ENCODE measurements around the gene PLPPR1.
"Not testable (repeated sequence)": the region's sequence is repeated elsewhere in the genome, so short reads cannot be mapped to it uniquely, and the experiment has no call there.

PLPPR1 gene

DNA sequence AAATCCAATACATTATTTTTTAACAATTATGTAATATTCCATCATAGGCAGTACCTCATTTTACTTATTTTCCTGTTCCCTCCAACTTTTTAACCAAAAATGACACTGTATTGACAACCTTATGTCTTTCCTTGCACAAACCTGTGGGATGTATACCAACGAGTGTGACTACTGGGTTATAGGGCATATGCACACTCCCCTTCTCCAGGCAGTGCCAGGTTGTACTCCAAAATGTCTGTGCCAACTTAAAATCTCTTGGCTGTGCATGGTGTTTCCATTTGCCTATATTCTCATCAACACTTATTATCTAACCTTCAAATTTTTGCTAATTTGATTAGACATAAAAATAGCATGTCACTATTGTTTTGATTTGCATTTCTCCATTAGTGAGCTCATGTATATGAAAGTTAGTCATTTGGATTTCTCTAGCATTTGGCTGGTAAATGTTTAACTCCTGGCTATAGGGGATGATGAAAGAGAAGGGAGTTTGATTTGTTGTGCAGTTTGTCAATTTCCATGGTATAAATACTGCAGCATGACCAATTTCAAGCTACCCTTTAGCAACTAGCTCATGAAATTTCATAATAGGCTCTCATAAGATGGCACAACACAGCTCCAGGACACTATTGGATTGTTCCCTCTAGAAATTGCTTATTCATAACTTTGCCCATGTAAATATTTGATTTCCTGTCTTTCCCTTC lies 226.4 kb downstream of the PLPPR1 start:
- H3K9me3 ChIP-seq (ENCODE audit: low read length) = no peaks in the 10 kb centered on the region
- H3K36me3 ChIP-seq (ENCODE audit: insufficient read depth, low read length) = no peaks in the 10 kb centered on the region
- no peak overlapping the region for H3K4me3 ChIP-seq (ENCODE audit: low read length)
- H3K27me3 ChIP-seq (ENCODE audit: insufficient read depth, low read length) = no peaks in the 10 kb centered on the region
- H3K4me1 ChIP-seq (ENCODE audit: insufficient read depth, low read length) = no peaks in the 10 kb centered on the region
- H2AFZ ChIP-seq (ENCODE audit: low read depth, low read length) = no peak overlapping the region

DNA sequence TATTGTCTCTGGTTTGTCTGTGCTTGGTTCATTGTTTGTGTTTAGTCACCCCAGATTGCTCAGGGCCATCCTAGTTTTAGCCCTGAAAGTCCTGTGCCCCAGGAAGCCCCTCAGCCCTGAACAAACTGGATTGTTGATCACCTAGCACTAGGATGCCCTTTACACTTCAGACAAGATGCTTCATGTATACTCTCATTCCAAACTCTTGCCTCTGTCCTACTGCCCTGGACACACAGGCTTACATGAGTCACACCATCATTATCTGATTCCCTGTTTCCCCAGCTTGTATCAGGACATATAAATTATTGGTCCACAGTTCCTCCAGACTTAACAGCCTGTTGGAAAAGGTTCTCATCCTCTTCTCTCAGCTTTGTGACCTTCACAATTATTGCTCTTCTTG lies 236.2 kb downstream of the PLPPR1 start:
- no peaks in the 10 kb centered on the region for H3K27me3 ChIP-seq (ENCODE audit: insufficient read depth, low read length)
- no peaks in the 10 kb centered on the region for H3K36me3 ChIP-seq (ENCODE audit: insufficient read depth, low read length)
- no peak overlapping the region for H3K4me3 ChIP-seq (ENCODE audit: low read length)
- no peaks in the 10 kb centered on the region for H3K9me3 ChIP-seq (ENCODE audit: low read length)
- no peak overlapping the region for H2AFZ ChIP-seq (ENCODE audit: low read depth, low read length)
- H3K4me1 ChIP-seq (ENCODE audit: insufficient read depth, low read length) = no peaks in the 10 kb centered on the region

DNA sequence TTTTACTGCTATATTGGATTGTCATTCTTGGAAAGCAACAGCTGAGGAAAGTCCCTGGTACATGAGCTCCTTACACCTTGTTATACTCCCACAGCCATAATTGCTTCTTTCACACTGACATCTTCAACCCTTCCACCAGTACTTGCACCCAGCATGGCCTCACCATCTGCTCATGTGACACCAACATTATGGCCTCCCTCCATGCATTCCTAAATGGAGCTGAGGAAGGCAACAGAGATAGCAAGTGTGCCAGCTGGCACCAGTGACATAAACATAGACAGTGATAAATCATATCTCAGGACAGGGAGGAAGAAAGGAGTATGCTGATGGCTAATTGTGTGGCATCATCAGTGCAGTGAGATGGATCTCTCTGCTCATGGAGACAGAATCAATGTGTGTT lies 236.7 kb downstream of the PLPPR1 start:
- H2AFZ ChIP-seq (ENCODE audit: low read depth, low read length) = no peak overlapping the region
- no peaks in the 10 kb centered on the region for H3K27me3 ChIP-seq (ENCODE audit: insufficient read depth, low read length)
- H3K4me1 ChIP-seq (ENCODE audit: insufficient read depth, low read length) = no peaks in the 10 kb centered on the region
- H3K9me3 ChIP-seq (ENCODE audit: low read length) = no peaks in the 10 kb centered on the region
- no peaks in the 10 kb centered on the region for H3K36me3 ChIP-seq (ENCODE audit: insufficient read depth, low read length)
- H3K4me3 ChIP-seq (ENCODE audit: low read length) = no peak overlapping the region

DNA sequence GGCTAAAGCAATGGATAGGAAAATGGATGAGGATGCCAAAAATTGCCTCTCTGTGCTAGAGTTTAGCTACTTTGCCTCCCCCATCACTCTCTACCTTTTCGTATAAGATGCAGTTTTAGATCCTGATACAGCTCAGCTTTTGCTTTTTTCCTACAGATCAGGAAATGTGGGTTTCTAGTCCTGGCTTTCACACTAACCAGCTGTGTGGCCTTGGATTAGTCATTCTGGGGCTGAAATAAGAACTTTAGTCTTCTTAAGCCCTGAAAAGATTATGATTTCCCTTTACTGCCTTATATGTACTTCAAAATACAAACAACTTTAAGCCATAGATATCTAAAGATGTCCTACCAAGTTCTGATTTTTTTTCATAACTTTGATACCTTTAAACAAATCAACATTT lies 239.9 kb downstream of the PLPPR1 start:
- H3K9me3 ChIP-seq (ENCODE audit: low read length) = no peaks in the 10 kb centered on the region
- H2AFZ ChIP-seq (ENCODE audit: low read depth, low read length) = no peak overlapping the region
- H3K36me3 ChIP-seq (ENCODE audit: insufficient read depth, low read length) = no peaks in the 10 kb centered on the region
- H3K4me1 ChIP-seq (ENCODE audit: insufficient read depth, low read length) = no peaks in the 10 kb centered on the region
- H3K4me3 ChIP-seq (ENCODE audit: low read length) = no peak overlapping the region
- no peaks in the 10 kb centered on the region for H3K27me3 ChIP-seq (ENCODE audit: insufficient read depth, low read length)

DNA sequence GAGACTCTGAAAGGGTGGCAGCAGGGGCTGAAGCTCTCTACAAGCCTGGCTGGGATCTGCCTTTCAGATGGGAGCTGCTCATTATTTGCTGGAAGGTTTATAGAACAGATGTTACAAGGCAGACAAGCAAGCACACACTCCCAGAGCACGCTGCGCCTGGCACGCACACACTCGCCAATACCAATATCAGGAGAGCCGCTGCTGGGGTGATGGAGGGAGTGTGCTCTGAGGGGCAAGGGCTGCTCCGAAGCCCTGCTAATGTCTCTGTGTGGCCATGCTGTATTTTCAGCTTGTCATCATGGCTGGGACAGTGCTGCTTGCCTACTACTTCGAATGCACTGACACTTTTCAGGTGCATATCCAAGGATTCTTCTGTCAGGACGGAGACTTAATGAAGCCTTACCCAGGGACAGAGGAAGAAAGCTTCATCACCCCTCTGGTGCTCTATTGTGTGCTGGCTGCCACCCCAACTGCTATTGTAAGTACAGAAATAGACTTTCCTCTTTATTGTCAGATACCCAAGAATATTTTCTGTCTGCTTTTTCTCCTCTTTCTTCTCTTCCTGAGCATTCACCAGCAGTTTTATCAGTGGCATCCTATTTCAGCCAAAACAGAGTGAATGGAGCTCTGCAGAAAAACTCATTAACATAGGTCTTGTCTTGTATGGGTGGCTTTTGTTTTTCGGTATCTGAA lies 241.2 kb downstream of the PLPPR1 start:
- H3K36me3 ChIP-seq (ENCODE audit: insufficient read depth, low read length) = no peaks in the 10 kb centered on the region
- H3K27me3 ChIP-seq (ENCODE audit: insufficient read depth, low read length) = no peaks in the 10 kb centered on the region
- no peaks in the 10 kb centered on the region for H3K4me1 ChIP-seq (ENCODE audit: insufficient read depth, low read length)
- no peak overlapping the region for H2AFZ ChIP-seq (ENCODE audit: low read depth, low read length)
- H3K4me3 ChIP-seq (ENCODE audit: low read length) = no peak overlapping the region
- H3K9me3 ChIP-seq (ENCODE audit: low read length) = no peaks in the 10 kb centered on the region

DNA sequence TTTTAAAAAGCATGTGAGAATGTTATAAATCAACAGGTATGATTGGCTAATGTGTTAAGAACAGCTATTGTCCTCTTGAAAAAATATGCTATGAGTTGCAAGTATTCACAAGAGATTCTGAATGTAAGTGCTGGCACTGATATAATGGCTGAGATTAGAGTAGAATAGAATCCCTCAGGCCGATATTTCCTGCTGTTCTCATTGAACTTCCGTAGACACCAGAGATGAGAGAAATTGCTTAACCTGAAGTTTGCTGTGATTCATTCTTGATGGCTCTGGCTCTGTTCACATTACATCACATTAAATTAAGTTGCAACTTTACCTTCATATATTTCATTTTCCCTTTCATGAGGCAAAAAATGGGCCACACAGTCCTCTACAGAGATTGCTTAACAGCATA lies 241.8 kb downstream of the PLPPR1 start:
- Histone ChIP-seq H3K9me3 (ENCODE audit: low read length) (no peaks in the 10 kb centered on the region), H3K36me3 (ENCODE audit: insufficient read depth, low read length) (no peaks in the 10 kb centered on the region), H3K27me3 (ENCODE audit: insufficient read depth, low read length) (no peaks in the 10 kb centered on the region), H2AFZ (ENCODE audit: low read depth, low read length) (no peak overlapping the region), H3K4me3 (ENCODE audit: low read length) (no peak overlapping the region), H3K4me1 (ENCODE audit: insufficient read depth, low read length) (no peaks in the 10 kb centered on the region)

DNA sequence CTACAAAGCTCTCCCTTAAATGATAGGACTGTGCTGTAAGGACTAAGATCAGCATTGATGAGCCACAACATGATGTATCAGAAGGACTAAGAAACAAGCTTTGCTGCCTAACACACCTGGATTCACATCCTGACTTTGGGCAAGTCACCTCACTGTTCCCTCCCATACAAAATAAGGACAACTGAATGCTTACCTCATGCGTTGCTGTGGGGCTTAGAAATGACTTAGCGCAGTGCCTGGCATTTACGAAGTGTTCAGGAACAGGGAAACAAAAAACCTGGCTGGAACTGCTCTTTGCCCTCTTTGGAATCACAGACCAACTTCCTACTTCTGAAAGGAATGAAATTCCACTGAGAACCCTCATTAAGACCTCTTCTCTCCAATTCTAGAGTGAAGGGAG lies 242.6 kb downstream of the PLPPR1 start:
- peaks cover 3% of the 10 kb centered on the region for H3K4me1 ChIP-seq (ENCODE audit: insufficient read depth, low read length)
- no peaks in the 10 kb centered on the region for H3K9me3 ChIP-seq (ENCODE audit: low read length)
- H3K36me3 ChIP-seq (ENCODE audit: insufficient read depth, low read length) = no peaks in the 10 kb centered on the region
- no peak overlapping the region for H3K4me3 ChIP-seq (ENCODE audit: low read length)
- H3K27me3 ChIP-seq (ENCODE audit: insufficient read depth, low read length) = no peaks in the 10 kb centered on the region
- H2AFZ ChIP-seq (ENCODE audit: low read depth, low read length) = no peak overlapping the region

DNA sequence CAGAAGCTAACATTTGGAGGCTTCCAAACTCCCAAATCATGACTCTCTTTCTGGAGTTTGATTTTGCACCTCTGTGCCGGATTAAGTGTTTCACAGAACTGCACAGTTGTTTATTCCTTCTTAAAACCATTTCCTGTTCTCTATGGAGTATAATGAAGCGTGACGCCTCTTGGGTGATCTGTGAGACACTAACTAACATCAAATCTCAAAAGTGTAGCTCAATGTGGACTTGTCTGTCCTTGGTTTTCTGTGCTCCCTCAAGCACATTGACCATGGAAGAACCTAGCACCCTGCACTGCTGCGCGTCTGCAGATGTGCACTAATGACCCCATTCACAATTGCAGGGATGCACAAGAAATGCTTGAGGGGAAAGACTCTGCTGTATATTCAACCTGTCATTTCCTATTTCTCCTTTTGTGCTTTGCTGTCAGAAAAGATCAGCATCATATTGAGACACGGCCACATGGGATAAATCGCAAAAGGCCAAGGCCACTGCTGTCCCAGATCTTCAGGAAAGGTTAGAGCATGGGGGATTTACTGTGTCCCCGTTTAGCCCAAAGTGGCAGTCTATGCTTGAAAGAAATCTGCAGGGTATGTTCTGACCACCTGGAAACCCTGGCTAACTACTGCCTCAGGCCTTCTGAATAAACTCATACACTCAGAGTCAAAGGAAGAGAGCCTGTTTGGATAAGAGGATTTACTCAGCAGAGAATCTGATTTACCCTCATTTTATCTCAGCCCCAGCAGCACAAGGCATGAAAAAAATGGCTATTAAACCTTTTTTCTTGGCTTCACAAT lies 246.6 kb downstream of the PLPPR1 start:
- H3K4me1 ChIP-seq (ENCODE audit: insufficient read depth, low read length) = peaks cover 3% of the 10 kb centered on the region
- no peaks in the 10 kb centered on the region for H3K36me3 ChIP-seq (ENCODE audit: insufficient read depth, low read length)
- no peaks in the 10 kb centered on the region for H3K27me3 ChIP-seq (ENCODE audit: insufficient read depth, low read length)
- no peaks in the 10 kb centered on the region for H3K9me3 ChIP-seq (ENCODE audit: low read length)
- no peak overlapping the region for H3K4me3 ChIP-seq (ENCODE audit: low read length)
- no peak overlapping the region for H2AFZ ChIP-seq (ENCODE audit: low read depth, low read length)

DNA sequence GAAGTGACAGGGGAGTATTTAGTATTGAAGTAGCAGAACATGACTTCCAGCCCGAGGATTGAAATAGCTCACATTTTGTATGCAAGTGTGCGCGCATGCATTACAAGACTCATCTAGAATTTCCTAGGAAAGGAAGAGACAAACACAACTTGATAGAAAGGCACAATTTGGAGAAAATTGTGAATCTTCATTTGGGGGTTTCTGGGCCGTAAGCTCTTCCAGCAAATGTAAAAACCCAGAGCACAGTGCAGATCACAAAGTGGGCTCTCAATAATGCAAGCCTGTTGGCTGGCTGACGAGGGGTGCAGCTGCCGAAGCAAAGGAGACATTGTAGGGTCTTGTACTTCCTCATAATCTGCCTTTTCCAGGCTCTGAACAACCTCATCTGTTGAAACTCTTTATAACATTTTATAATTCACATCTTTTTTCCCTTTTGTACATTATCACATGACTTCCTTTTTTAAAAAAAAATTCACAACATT lies 247.3 kb downstream of the PLPPR1 start:
- Histone ChIP-seq H3K4me1 (ENCODE audit: insufficient read depth, low read length) (peaks cover 3% of the 10 kb centered on the region), H3K36me3 (ENCODE audit: insufficient read depth, low read length) (no peaks in the 10 kb centered on the region), H3K4me3 (ENCODE audit: low read length) (no peak overlapping the region), H3K9me3 (ENCODE audit: low read length) (no peaks in the 10 kb centered on the region), H2AFZ (ENCODE audit: low read depth, low read length) (no peak overlapping the region), H3K27me3 (ENCODE audit: insufficient read depth, low read length) (no peaks in the 10 kb centered on the region)

DNA sequence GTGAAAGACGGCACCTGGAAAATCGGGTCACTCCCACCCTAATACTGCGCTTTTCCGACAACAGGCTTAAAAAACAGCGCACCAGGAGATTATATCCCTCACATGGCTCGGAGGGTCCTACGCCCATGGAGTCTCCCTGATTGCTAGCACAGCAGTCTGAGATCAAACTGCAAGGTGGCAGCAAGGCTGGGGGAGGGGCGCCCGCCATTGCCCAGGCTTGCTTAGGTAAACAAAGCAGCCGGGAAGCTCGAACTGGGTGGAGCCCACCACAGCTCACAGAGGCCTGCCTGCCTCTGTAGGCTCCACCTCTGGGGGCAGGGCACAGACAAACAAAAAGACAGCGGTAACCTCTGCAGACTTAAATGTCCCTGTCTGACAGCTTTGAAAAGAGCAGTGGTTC lies 262.5 kb downstream of the PLPPR1 start:
- H3K9me3 ChIP-seq (ENCODE audit: low read length); H3K27me3 ChIP-seq (ENCODE audit: insufficient read depth, low read length); H2AFZ ChIP-seq (ENCODE audit: low read depth, low read length); H3K4me1 ChIP-seq (ENCODE audit: insufficient read depth, low read length); H3K4me3 ChIP-seq (ENCODE audit: low read length); H3K36me3 ChIP-seq (ENCODE audit: insufficient read depth, low read length): not testable (repeated sequence)

DNA sequence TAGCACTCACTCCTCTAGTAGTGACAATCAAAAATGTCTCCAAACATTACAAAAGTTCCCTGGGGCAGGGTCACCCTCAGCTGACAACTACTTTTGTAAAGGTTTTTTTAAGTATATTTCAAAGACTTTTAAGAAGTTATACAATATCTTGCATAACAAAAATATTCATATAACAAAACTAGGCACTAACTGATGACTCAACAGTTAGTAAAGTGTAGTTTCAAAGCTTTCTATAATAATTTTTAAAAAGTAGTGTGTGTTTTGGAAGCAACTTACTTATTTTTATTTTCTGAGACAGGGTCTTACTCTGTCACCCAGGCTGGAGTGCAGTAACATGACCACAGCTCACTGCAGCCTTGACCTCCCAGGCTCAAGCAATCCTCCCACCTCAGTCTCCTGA lies 271.4 kb downstream of the PLPPR1 start:
- Histone ChIP-seq H3K36me3 (ENCODE audit: insufficient read depth, low read length) (no peaks in the 10 kb centered on the region), H3K9me3 (ENCODE audit: low read length) (no peaks in the 10 kb centered on the region), H3K27me3 (ENCODE audit: insufficient read depth, low read length) (peaks cover 6% of the 10 kb centered on the region), H3K4me1 (ENCODE audit: insufficient read depth, low read length) (no peaks in the 10 kb centered on the region), H3K4me3 (ENCODE audit: low read length) (no peak overlapping the region), H2AFZ (ENCODE audit: low read depth, low read length) (no peak overlapping the region)

DNA sequence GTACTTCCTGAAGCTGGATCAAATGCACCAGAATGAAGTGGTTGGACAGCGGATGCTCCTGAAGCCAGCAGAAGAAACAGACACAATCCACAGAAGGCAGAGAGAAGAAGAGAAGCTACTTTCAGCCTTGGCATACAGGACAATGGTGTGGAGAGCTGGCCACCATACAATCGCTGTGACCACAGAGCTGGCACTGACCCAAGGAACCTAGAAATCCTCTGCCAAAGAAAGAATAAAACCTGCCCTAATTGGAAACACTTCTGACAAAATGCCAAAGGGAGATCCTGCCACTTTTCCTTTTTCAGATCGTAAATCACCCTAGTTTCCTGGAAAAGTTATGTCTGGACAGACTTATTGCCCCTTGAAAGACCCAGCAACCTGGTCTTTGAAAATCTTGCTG lies 278.5 kb downstream of the PLPPR1 start:
- Histone ChIP-seq H3K27me3 (ENCODE audit: insufficient read depth, low read length) (peaks cover 11% of the 10 kb centered on the region), H3K4me1 (ENCODE audit: insufficient read depth, low read length) (no peaks in the 10 kb centered on the region), H3K36me3 (ENCODE audit: insufficient read depth, low read length) (no peaks in the 10 kb centered on the region), H3K9me3 (ENCODE audit: low read length) (no peaks in the 10 kb centered on the region), H2AFZ (ENCODE audit: low read depth, low read length) (no peak overlapping the region), H3K4me3 (ENCODE audit: low read length) (no peak overlapping the region)

DNA sequence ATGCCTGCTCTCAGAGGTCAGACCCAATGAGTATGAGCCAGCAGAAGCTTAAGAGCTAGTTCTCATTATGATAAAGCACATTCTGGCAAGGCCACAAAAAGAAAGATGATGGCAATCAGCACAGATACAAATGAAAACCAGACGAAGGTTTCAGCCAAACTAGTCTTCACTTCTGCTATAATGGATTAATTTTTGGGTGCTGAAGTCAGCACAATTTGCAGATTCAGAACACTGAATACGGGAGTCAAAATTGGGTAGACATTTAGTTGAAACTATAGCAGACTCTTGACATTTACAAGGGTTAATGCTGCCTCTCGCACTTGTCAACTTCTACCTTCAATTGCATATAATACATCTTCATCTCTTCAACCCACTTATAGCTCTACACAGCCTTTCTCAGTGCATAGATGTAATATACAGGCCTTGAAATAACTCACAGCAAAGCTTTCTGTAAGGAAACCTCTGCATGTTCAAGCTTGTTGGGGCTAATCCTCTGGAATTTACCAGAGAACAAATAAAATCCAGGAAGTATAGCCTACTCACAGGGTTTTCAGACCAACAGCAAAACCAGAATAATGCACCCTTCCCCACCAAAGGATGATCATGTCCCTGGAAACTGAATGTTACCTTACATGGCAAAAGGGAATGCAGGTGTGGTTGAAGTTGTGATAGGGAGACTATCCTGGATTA lies 279.1 kb downstream of the PLPPR1 start:
- H3K4me3 ChIP-seq (ENCODE audit: low read length) = no peak overlapping the region
- H2AFZ ChIP-seq (ENCODE audit: low read depth, low read length) = no peak overlapping the region
- H3K9me3 ChIP-seq (ENCODE audit: low read length) = no peaks in the 10 kb centered on the region
- peaks cover 11% of the 10 kb centered on the region for H3K27me3 ChIP-seq (ENCODE audit: insufficient read depth, low read length)
- H3K4me1 ChIP-seq (ENCODE audit: insufficient read depth, low read length) = no peaks in the 10 kb centered on the region
- H3K36me3 ChIP-seq (ENCODE audit: insufficient read depth, low read length) = no peaks in the 10 kb centered on the region
